Nephron progenitor cell (in vitro differentiated cells): ENCODE measurements around the gene FNDC3B.

Experiments
- DNase-seq: peaks from one replicate; pipeline ENCODE4 v3.0.0; 2021
- H3K27ac Mint-ChIP-seq: 2 replicates; pipeline ENCODE4 v1.8.0; 2021; ENCODE audit warnings: mild to moderate bottlenecking, moderate library complexity, mixed read lengths
- H3K27me3 Mint-ChIP-seq: 2 replicates; pipeline ENCODE4 v1.8.0; 2021; ENCODE audit warnings: mild to moderate bottlenecking, low read depth, mixed read lengths; ENCODE audit not compliant: poor library complexity
- H3K36me3 Mint-ChIP-seq: 2 replicates; pipeline ENCODE4 v1.8.0; 2021; ENCODE audit warnings: low read depth, mixed read lengths
- H3K4me1 Mint-ChIP-seq: 2 replicates; pipeline ENCODE4 v1.8.0; 2021; ENCODE audit warnings: mixed read lengths
- H3K4me3 Mint-ChIP-seq: 2 replicates; pipeline ENCODE4 v1.8.0; 2021; ENCODE audit warnings: mild to moderate bottlenecking, moderate library complexity, mixed read lengths
- H3K9me3 Mint-ChIP-seq: 2 replicates; pipeline ENCODE4 v1.8.0; 2021; ENCODE audit warnings: mild to moderate bottlenecking, moderate library complexity, mixed read lengths
- TF ChIP-seq, protein P1 (sequence below): fragments of 200-600 bp; sonication (generic); IDR thresholded peaks from 2 replicates; pipeline ENCODE4 v1.5.0; 2021; ENCODE audit warnings: antibody characterized with exemption

The FNDC3B gene

GRCh38 chr3:172263781-172264486, 224.6 kb downstream of the FNDC3B start:
- no peaks in the 10 kb centered on the region for H3K27me3 Mint-ChIP-seq

GRCh38 chr3:172266103-172266502, 226.7 kb downstream of the FNDC3B start:
- Mint-ChIP-seq H3K9me3 (no peaks in the 10 kb centered on the region), H3K4me3 (no peak overlapping the region), H3K4me1 (no peaks in the 10 kb centered on the region), H3K27ac (no peak overlapping the region), H3K36me3 (peaks cover 86% of the 10 kb centered on the region), H3K27me3 (no peaks in the 10 kb centered on the region)
- TF ChIP-seq, protein P1, sequence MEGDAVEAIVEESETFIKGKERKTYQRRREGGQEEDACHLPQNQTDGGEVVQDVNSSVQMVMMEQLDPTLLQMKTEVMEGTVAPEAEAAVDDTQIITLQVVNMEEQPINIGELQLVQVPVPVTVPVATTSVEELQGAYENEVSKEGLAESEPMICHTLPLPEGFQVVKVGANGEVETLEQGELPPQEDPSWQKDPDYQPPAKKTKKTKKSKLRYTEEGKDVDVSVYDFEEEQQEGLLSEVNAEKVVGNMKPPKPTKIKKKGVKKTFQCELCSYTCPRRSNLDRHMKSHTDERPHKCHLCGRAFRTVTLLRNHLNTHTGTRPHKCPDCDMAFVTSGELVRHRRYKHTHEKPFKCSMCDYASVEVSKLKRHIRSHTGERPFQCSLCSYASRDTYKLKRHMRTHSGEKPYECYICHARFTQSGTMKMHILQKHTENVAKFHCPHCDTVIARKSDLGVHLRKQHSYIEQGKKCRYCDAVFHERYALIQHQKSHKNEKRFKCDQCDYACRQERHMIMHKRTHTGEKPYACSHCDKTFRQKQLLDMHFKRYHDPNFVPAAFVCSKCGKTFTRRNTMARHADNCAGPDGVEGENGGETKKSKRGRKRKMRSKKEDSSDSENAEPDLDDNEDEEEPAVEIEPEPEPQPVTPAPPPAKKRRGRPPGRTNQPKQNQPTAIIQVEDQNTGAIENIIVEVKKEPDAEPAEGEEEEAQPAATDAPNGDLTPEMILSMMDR: no peak
- DNase-seq: no peak

More at GRCh38 chr3:172263781-172264486, 224.6 kb downstream of the FNDC3B start:
- TF ChIP-seq, protein P1: no peak
- Mint-ChIP-seq H3K9me3 (no peaks in the 10 kb centered on the region), H3K36me3 (peaks cover 70% of the 10 kb centered on the region), H3K4me3 (no peak overlapping the region), H3K27ac (no peak overlapping the region), H3K4me1 (peaks cover 5% of the 10 kb centered on the region)
- no peak for DNase-seq

DNA sequence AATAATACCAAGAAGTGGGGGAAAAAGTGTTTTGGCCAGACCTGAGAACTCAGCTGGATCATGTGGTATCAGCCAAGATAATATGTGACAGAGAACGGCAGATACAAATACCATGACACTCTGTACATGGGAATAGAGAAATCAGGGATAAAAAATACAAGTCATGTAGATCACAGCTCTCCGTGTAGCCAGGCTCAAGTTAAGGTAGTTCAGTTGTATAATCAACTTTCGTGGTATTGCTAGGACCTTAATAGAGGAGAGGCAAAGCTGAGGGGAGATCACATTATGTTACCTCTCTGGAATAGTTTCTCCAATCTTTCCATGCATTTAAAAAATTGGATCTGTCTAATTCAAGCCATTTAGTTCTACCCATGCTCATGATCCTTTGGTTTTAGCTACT, 229.0 kb downstream of the FNDC3B start:
- Mint-ChIP-seq H3K4me1 (peaks cover 9% of the 10 kb centered on the region), H3K27ac (no peak overlapping the region), H3K4me3 (no peak overlapping the region), H3K36me3 (peaks cover 77% of the 10 kb centered on the region), H3K27me3 (no peaks in the 10 kb centered on the region), H3K9me3 (no peaks in the 10 kb centered on the region)
- TF ChIP-seq, protein P1: no peak
- DNase-seq: no peak

DNA sequence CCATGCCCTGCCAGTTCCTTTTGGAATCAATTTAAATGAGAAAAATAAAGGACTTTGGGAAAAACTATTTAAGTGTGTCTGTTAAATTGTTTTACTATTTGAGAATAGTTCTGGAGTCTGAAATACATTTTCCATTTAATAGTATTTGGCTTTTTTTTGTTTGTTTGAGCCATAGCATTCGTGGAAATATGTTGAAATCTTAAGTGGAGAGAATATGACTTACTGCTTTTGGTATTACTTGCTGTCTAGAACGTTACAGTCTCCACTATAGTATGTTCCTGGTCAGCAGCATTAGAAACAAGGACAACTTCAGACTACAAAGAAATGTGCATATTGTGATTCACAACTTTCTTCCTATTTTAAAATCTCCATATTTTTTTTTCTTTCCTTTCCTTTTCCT, 229.5 kb downstream of the FNDC3B start:
- DNase-seq: no peak
- no peaks in the 10 kb centered on the region for H3K27me3 Mint-ChIP-seq
- H3K27ac Mint-ChIP-seq: no peak overlapping the region
- H3K4me1 Mint-ChIP-seq: peaks cover 13% of the 10 kb centered on the region
- no peak overlapping the region for H3K4me3 Mint-ChIP-seq
- peaks cover 75% of the 10 kb centered on the region for H3K36me3 Mint-ChIP-seq
- H3K9me3 Mint-ChIP-seq: no peaks in the 10 kb centered on the region
- TF ChIP-seq, protein P1: no peak

- H3K36me3 Mint-ChIP-seq: peaks cover 73% of the 10 kb centered on the region
- TF ChIP-seq, protein P1: no peak
- H3K27ac Mint-ChIP-seq: peak overlapping the region; percentile 64
- no peaks in the 10 kb centered on the region for H3K9me3 Mint-ChIP-seq
- no peak for DNase-seq
- no peaks in the 10 kb centered on the region for H3K27me3 Mint-ChIP-seq
- peaks cover 21% of the 10 kb centered on the region for H3K4me1 Mint-ChIP-seq
- no peak overlapping the region for H3K4me3 Mint-ChIP-seq
These were observed 231.3 kb downstream of the FNDC3B start for GRCh38 chr3:172270557-172271166.
